ENCODE results near the gene PCNT. TPM values are rescaled to one million over a fixed set of nuclear protein-coding genes. Genes with fewer than 3 reads are reported as not detected.
A peak's percentile ranks its signal among the peaks of the same experiment; 100 is the strongest.

Gene PCNT
- total and polyA plus RNA-seq, 9 of the 15 experiments (the other 6 are each of a cell fraction or from before 2014, with no cell fraction given) = 9.1 to 53.5 (median 31.3) TPM

- ATAC-seq (no peak), DNase-seq (ENCODE audit: extremely low read depth in 1 of 4, low spot score in 3 of 4) (no peak), FAIRE-seq (no peak)
- TF ChIP-seq ZNF280A (IDR thresholded peaks at IDR 0.05; ENCODE audit: low read depth, partially characterized antibody) (no peak), POLR2G (IDR thresholded peaks at IDR 0.05; ENCODE audit: low read depth, low read length) (peak; percentile 42; the same call in 1 of the 2 replicates)
- POLR2A ChIA-PET = interaction anchor here (0.6 to 1.3 kb wide), 2 partner anchors 8 to 107 kb away, joined by 3 read pairs; no protein-coding TSS in a partner anchor
- in situ Hi-C loops (cut with MboI) = no loop called here
- Histone ChIP-seq H3K9me1 (ENCODE audit: control insufficient read depth, insufficient read depth, low read length) (no peaks in the 10 kb centered on the region), H3K27me3 (ENCODE audit: control insufficient read depth in 2 of 2, insufficient read depth in 2 of 2, low read length in 2 of 2) (no peaks in the 10 kb centered on the region), H3K27ac (ENCODE audit: extremely low read depth, low read depth, low read length) (no peak overlapping the region), H3K36me3 (ENCODE audit: control insufficient read depth, insufficient read depth, low read length) (peaks cover 60% of the 10 kb centered on the region), H4K20me1 (replicated peaks; ENCODE audit: control insufficient read depth, insufficient read depth, low read length) (no peaks in the 10 kb centered on the region), H3K4me3 (no peak overlapping the region), H3K9me3 (replicated peaks; ENCODE audit: control insufficient read depth, insufficient read depth, low read depth, low read length) (no peaks in the 10 kb centered on the region), H3K4me2 (ENCODE audit: insufficient read depth, low read length) (no peak overlapping the region), H3K4me1 (replicated peaks in 1 of 2; ENCODE audit: control insufficient read depth in 2 of 2, insufficient read depth in 2 of 2, low read length in 2 of 2) (peaks cover 0 to 16% of the 10 kb centered on the region in 2 experiments; a peak in 1 of 5 replicates), H2AFZ (ENCODE audit: low read depth, low read length) (no peak overlapping the region), H3K79me2 (ENCODE audit: control insufficient read depth, insufficient read depth, low read length) (no peaks in the 10 kb centered on the region), H3K9ac (ENCODE audit: insufficient read depth in 1 of 2, low read depth in 2 of 2, low read length in 2 of 2) (peak overlapping the region in 1 of 2 experiments; percentile 55; a peak in 2 of 4 replicates)
- intact Hi-C loops (cut with micrococcal nuclease) = no loop called here
- CTCF ChIA-PET (ENCODE audit: low intra/inter-chr PET ratio) = no interaction called here
- BruUV-seq (replicated peaks) = no TSS peak
- WGBS (ENCODE audit: insufficient coverage, low coverage, missing lambda C conversion rate) = 96% methylated on average over 19 of the region's 19 CpGs
Observed at GRCh38 chr21:46425041-46425440, 101.1 kb downstream of the PCNT start.

- intact Hi-C loops (cut with micrococcal nuclease) (no loop called here), in situ Hi-C loops (cut with MboI) (no loop called here)
- Histone ChIP-seq H3K36me3 (ENCODE audit: control insufficient read depth, insufficient read depth, low read length) (peaks cover 62% of the 10 kb centered on the region), H2AFZ (ENCODE audit: low read depth, low read length) (no peak overlapping the region), H3K27ac (ENCODE audit: extremely low read depth, low read depth, low read length) (no peak overlapping the region), H3K9me1 (ENCODE audit: control insufficient read depth, insufficient read depth, low read length) (no peaks in the 10 kb centered on the region), H3K79me2 (ENCODE audit: control insufficient read depth, insufficient read depth, low read length) (no peaks in the 10 kb centered on the region), H3K9me3 (replicated peaks; ENCODE audit: control insufficient read depth, insufficient read depth, low read depth, low read length) (no peaks in the 10 kb centered on the region), H3K4me1 (replicated peaks in 1 of 2; ENCODE audit: control insufficient read depth in 2 of 2, insufficient read depth in 2 of 2, low read length in 2 of 2) (peaks cover 0 to 16% of the 10 kb centered on the region in 2 experiments; a peak in 1 of 5 replicates), H3K9ac (ENCODE audit: insufficient read depth in 1 of 2, low read depth in 2 of 2, low read length in 2 of 2) (peak overlapping the region in 1 of 2 experiments; percentile 55; a peak in 2 of 4 replicates), H3K27me3 (ENCODE audit: control insufficient read depth in 2 of 2, insufficient read depth in 2 of 2, low read length in 2 of 2) (no peaks in the 10 kb centered on the region), H3K4me3 (no peak overlapping the region), H4K20me1 (replicated peaks; ENCODE audit: control insufficient read depth, insufficient read depth, low read length) (no peaks in the 10 kb centered on the region), H3K4me2 (ENCODE audit: insufficient read depth, low read length) (no peak overlapping the region)
- TF ChIP-seq ZBTB33 (CRISPR knock-in tag; IDR thresholded peaks at IDR 0.05) = peak; percentile 51; the same call in 1 of the 2 replicates
- no peak for TF ChIP-seq PRMT5 (CRISPR knock-in tag; IDR thresholded peaks at IDR 0.05)
- BruUV-seq (replicated peaks) = no TSS peak
- CTCF ChIA-PET (ENCODE audit: low intra/inter-chr PET ratio) = no interaction called here
- no peak for ATAC-seq
- POLR2A ChIA-PET = interaction anchor here (0.6 to 1.3 kb wide), 2 partner anchors 8 to 107 kb away, joined by 3 read pairs; no protein-coding TSS in a partner anchor
- 87% methylated on average over 20 of the region's 23 CpGs for WGBS (ENCODE audit: insufficient coverage, low coverage, missing lambda C conversion rate)
- no peak for FAIRE-seq
- DNase-seq (ENCODE audit: extremely low read depth in 1 of 4, low spot score in 3 of 4) = no peak
Observed at GRCh38 chr21:46425571-46425970, 101.6 kb downstream of the PCNT start.
